NOMO-1 treated with DMSO at 0.1 percent for 48 hours (cell line): ENCODE data around the gene SSNA1.

Source experiments
- DNase-seq: peaks from one replicate; lab custom pipeline; 2025; ENCODE audit not compliant: unreplicated experiment; lab: John Stamatoyannopoulos, UW

Gene SSNA1

GRCh38 chr9:137199411-137200121 is 11.1 kb downstream of the SSNA1 start:
- DNase-seq = no peak

GRCh38 chr9:137200311-137201204 is 12.1 kb downstream of the SSNA1 start, which contains the start of gene TPRN:
Gene TPRN (minus strand): TSS chr9:137200741. CDS start chr9:137200711, 30 bp downstream.
- DNase-seq = peak; percentile 100

DNA sequence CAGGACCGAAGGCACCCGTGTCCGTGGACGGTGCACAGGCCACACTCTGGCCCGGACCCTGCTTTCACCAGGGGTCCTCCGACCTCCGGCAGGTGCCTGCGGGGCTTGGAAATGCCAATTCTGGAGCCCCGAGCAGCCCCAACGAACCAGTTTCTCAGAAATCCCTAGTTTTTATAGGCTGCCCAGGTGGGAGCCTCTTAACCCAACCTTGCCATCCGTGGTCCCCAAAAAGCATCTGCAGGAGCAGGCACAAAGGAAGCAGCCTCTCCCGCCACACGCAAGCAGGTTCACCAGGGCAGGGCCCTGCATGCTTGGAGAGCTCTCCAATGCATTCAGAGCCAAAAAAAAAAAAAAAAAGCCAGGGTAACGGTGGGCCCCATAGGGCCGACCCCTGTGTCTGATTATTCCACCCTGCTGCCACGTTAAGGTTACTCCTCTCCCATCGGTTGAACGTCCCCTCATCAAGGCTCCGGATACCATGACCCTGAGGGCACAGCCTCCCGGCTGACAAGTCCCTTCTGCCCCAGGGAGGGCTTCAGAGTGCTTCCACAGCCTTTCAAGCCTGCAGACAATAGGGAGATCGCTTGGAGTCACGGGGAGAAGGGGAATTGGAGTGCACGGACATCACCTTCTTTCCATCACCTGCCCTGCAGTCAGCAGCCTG is 12.9 kb downstream of the SSNA1 start:
- no peak for DNase-seq

- no peak for DNase-seq
Observed at GRCh38 chr9:137202966-137203365, 14.5 kb downstream of the SSNA1 start.

- DNase-seq = no peak
Observed at GRCh38 chr9:137204731-137205125, 16.3 kb downstream of the SSNA1 start.

- DNase-seq = peak; percentile 92
Observed at GRCh38 chr9:137205126-137206069, 16.9 kb downstream of the SSNA1 start, which contains the start of the genes NDOR1 and TMEM203. Gene NDOR1 (plus strand): TSS chr9:137205700. CDS start chr9:137205778, 78 bp downstream. Gene TMEM203 (minus strand): TSS chr9:137205648. CDS start chr9:137205414, 234 bp downstream.

GRCh38 chr9:137206602-137207001 is 18.1 kb downstream of the SSNA1 start:
- DNase-seq = no peak

DNA sequence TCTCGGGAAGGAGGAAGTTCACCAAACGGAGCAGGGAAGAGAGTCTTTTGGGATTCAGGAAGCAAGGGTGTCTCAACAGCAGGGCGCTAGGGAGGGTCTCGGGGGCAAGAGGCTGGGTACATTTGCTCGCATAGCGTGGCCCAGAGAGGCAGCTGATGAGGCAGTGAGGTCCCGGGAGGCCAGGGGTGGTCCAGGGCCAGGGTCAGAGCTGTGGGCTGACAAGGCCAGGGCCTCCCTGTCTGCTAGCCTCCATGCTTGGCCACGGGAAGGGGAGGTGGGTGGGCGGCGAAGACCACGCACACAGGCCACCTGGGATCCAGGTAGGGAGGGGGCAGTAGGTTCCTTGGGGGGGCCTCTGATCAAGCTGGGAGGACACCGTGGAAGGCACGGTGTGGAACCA is 23.1 kb downstream of the SSNA1 start:
- no peak for DNase-seq

DNA sequence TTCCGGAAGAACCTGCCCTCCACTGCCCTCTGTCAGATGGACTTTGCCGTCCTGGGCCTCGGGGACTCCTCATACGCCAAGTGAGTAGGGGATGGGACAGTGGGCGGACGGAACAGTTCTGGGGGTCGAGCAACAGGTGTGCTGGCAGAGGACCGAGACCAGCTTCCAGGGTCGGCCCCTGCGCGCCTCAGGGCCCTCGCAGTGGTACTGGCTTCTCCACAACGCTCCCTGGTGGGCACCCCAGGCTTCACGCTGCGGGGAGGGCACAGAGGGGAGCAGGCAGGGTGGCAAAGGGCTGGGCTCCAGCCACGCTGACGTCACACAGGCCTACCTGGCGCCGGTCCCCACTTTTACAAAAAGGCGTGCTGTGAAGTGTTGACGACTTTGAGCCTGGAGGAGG is 24.0 kb downstream of the SSNA1 start:
- no peak for DNase-seq

DNA sequence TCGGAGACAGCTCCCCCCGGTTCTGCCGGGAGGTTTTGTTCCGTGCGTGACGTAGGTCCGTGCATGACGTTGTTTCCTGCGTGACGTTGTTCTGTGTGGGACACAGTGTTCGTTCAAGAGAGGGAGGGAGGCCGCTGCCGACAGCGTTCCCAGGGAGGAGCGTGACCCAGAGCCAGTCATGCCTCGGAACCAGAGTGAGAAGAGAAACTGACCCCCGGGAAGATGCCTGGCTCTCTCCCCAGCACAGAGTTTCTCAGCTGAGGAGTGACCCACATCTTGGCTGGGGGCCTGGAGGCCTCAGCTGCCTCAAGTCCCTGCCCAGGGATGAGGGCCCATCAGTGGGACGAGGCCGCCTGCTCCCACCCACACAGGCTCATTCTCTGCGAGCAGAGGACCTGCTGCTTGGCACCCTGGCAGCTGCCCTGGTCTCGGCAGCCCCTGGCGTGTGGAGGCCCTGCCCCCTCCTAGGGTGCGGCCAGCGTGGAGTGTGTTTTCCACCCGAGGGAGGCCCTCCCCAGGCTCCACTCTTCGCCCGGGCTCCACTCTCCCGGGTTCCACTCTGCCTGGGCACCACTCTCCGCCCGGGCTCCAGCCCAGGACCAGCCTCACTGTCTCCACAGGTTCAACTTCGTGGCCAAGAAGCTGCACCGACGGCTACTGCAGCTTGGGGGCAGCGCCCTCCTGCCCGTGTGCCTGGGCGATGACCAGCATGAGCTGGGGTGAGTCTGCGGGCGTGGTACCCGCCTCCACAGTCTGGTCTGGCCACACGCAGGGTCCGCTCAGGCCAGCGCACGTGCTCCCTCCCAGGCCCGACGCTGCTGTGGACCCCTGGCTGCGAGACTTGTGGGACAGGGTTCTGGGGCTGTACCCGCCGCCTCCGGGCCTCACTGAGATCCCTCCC is 24.9 kb downstream of the SSNA1 start:
- no peak for DNase-seq

- DNase-seq = no peak
Observed at GRCh38 chr9:137214620-137215019, 26.1 kb downstream of the SSNA1 start.

GRCh38 chr9:137215196-137215986 is 26.9 kb downstream of the SSNA1 start:
- no peak for DNase-seq

- no peak for DNase-seq
Observed at GRCh38 chr9:137216188-137216965, 27.9 kb downstream of the SSNA1 start.

DNA sequence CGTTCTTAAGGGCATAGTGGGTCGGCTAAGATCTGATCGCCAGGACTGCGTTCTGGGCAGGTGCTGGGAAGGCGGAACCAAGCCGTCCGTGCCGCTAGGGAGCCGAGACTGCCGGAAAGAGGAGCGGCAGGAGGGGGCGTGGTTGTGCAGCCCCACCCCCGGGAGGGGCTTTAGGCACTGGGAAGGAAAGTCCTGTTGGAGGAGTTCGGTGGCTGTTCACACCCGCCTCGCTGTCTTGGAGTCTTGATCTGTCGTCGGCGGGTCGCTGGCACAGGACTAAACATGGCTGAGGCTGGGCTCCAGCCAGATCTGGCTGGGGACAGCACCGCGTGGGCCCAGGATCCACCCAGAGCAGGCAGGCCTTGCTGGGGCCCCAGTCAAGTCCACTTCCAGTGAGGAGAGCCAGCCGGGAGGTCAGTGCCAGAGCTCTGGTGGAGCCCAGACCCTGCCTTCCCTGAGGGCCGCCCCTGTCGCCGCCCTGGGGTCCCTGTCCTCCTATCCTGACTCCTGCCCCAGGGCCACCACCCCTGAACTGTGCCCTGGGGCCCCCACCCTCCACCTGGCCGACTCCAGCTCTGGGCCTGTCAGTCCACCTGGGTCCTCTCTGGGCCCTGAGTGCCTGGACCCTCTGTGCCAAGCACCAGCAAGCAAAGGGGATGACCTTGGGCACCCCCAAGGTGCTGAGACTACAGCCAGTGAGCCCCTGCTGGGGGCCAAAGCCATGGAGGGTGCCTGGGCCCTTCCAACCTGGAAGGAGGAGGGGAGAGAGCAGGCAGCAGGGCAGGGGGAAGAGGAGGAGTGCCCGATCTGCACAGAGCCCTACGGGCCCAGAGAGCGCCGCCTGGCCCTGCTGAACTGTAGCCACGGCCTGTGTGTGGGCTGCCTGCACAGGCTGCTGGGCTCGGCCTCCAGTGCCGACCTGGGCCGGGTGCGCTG is 29.1 kb downstream of the SSNA1 start:
- DNase-seq = no peak

- DNase-seq = no peak
Observed at GRCh38 chr9:137218212-137218753, 29.8 kb downstream of the SSNA1 start.

- no peak for DNase-seq
Observed at GRCh38 chr9:137218754-137219271, 30.3 kb downstream of the SSNA1 start.
